Spleen (tissue), 11 donors: Measurements from ENCODE around the gene C2orf49. TPM values are rescaled to one million over a fixed set of nuclear protein-coding genes. Genes with fewer than 3 reads are reported as not detected.

Source experiments
- DNase-seq: peaks from one replicate; pipeline ENCODE4 v3.0.0-alpha.2; 2020
- H3K27ac ChIP-seq, 8 donors: fragments of 200-600 bp; sonication (generic) in 7 of 8; 1 replicate in 4 of 8; 2 replicates in 4 of 8; pipeline versions ENCODE4 v1.5.0 to v1.8.0; 2016 to 2021; ENCODE audit warnings: inconsistent platforms in 4 of 8, mild to moderate bottlenecking in 4 of 8, moderate library complexity in 1 of 8
- H3K27me3 ChIP-seq, 7 donors: fragments of 200-600 bp; sonication (generic) in 6 of 7; replicated peaks in 1 of 7; 1 replicate in 4 of 7; 2 replicates in 3 of 7; pipeline versions ENCODE4 v1.5.0 to v1.8.0; 2016 to 2021; ENCODE audit warnings: inconsistent platforms in 3 of 7, mild to moderate bottlenecking in 1 of 7
- H3K36me3 ChIP-seq, 6 donors: fragments of 200-600 bp; sonication (generic) in 5 of 6; 1 replicate in 4 of 6; 2 replicates in 2 of 6; pipeline versions ENCODE4 v1.5.0 to v1.8.0; 2016 to 2021; ENCODE audit warnings: inconsistent platforms in 2 of 6
- H3K4me1 ChIP-seq, 6 donors: fragments of 200-600 bp; sonication (generic) in 5 of 6; 1 replicate in 3 of 6; 2 replicates in 3 of 6; pipeline versions ENCODE4 v1.5.0 to v1.8.0; 2016 to 2021; ENCODE audit warnings: inconsistent platforms in 3 of 6
- H3K4me3 ChIP-seq, 8 donors: fragments of 200-600 bp; sonication (generic) in 7 of 8; 1 replicate in 4 of 8; 2 replicates in 4 of 8; pipeline versions ENCODE4 v1.5.0 to v1.8.0; 2016 to 2021; ENCODE audit warnings: inconsistent platforms in 4 of 8, mild to moderate bottlenecking in 4 of 8, moderate library complexity in 2 of 8
- H3K9me3 ChIP-seq, 8 donors: fragments of 200-600 bp; sonication (generic) in 7 of 8; 1 replicate in 4 of 8; 2 replicates in 4 of 8; pipeline versions ENCODE4 v1.5.0 to v1.8.0; 2016 to 2021; ENCODE audit warnings: inconsistent platforms in 4 of 8
- CTCF ChIP-seq, 11 experiments: fragments of 200-600 bp in 7 of 11; fragments of 450-650 bp in 4 of 11; sonication (generic) in 4 of 11; IDR thresholded peaks in 8 of 11; conservative IDR thresholded peaks in 3 of 11; 1 replicate in 7 of 11; 2 replicates in 4 of 11; pipeline versions ENCODE4 v1.4.0 to v1.8.0; 2016 to 2021; ENCODE audit warnings: antibody characterized with exemption in 11 of 11, inconsistent platforms in 4 of 11, mild to moderate bottlenecking in 1 of 11
- POLR2A ChIP-seq, 3 donors: fragments of 450-650 bp; IDR thresholded peaks; one replicate each; pipeline ENCODE4 v1.5.1; 2017; ENCODE audit warnings: antibody characterized with exemption in 3 of 3, mild to moderate bottlenecking in 1 of 3
- POLR2AphosphoS5 ChIP-seq, 3 donors: sonication (generic); formaldehyde crosslinking; IDR thresholded peaks; one replicate each; pipeline ENCODE4 v1.5.1; 2017; ENCODE audit warnings: antibody characterized with exemption in 3 of 3
- WGBS, 5 donors: extraction: QIAGEN DNeasy Blood & Tissue Kit in 3 of 5; methylation state at CpG; one replicate each; pipeline versions ENCODE4 v1.1.5 to v1.1.7; 2013 to 2018; 5-methylcytosine and 5-hydroxymethylcytosine counted together
- intact Hi-C: fragments of 100-400 bp; cut with DNase I; formaldehyde crosslinking; loops from one replicate; pipeline ENCODE4 v1.15.0; 2023; ENCODE audit warnings: low total_unique reads
- polyA plus RNA-seq, 3 donors: library from polyadenylated mRNA; stranded (reverse); fragments of 200-250 nt; gene quantifications; one replicate each; pipeline ENCODE4 v1.2.1, GENCODE V29; 2013
- total RNA-seq, 7 donors: library from RNA; depleted of rRNA in 3 of 7; stranded (reverse); fragments of >200 nt in 3 of 7; fragmentation: NEBNext Ultra II Directional in 4 of 7; extraction: Animal tissue kit (Norgen Biotek cat#: 25700) in 4 of 7; gene quantifications; one replicate each; pipeline versions ENCODE4 v1.1.0 to v1.2.1, GENCODE V29; 2016 to 2021
- donor health status: healthy with polysubstance abuse.
- donor health status: DM: no; HTN: no; CAD: no; lungs with moderate emphysema.
- donor health status: DM: no; HTN: no; CAD: no.
- donor health status: Bipolar disorder and iron deficiency.
- donor health status: healthy.
- donor health status: DM: no; HTN: no; CAD: no.
- donor health status: DM: yes; HTN: yes; CAD: no.

C2orf49 gene
- total and polyA plus RNA-seq, 10 donors: 4.3 to 33.7 (median 17.2) TPM

- Histone ChIP-seq H3K27me3 (no peaks in the 10 kb centered on the region), H3K9me3 (peaks cover 0 to 4% (median 0%) of the 10 kb centered on the region in 8 donors), H3K27ac (peak overlapping the region in 1 of 8 donors; percentile 15), H3K4me3 (no peak overlapping the region), H3K4me1 (peaks cover 0 to 35% (median 12%) of the 10 kb centered on the region in 6 donors), H3K36me3 (peaks cover 5 to 53% (median 20%) of the 10 kb centered on the region in 6 donors)
- TF ChIP-seq CTCF (IDR thresholded peaks at IDR 0.05 in 8 of 11, conservative IDR thresholded peaks at IDR 0.05 in 3 of 11) (no peak), POLR2AphosphoS5 (IDR thresholded peaks at IDR 0.05) (no peak), POLR2A (IDR thresholded peaks at IDR 0.05) (no peak)
- intact Hi-C loops: no loop called here
- no peak for DNase-seq
- 90 to 95% (median 93%) methylated on average over 15 of the region's 15 CpGs for WGBS, 5 donors
Observed at GRCh38 chr2:105308382-105309146, 28.8 kb upstream of the C2orf49 start.

DNA sequence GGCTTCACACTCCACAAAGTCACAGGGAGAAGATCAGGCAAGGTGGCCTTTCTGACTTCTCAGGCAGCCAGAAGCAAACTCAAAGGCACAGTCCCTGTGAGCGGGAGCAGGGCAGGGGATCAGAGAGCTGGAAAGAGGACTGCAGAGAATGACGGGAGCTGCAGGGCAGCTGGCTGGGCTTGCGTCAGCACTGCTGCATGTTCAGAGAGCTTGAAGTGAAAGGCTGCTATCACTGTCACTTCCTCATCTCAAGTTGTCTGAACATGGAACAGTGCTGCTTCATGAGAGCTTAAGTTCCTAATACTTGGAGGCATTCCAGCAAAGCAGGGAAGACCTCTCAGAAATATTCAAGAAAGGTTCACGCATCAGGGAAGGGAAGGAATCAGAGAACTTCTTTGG is 28.2 kb upstream of the C2orf49 start:
- TF ChIP-seq POLR2A (IDR thresholded peaks at IDR 0.05) (no peak), POLR2AphosphoS5 (IDR thresholded peaks at IDR 0.05) (peak in 1 of 3 donors; percentile 32), CTCF (IDR thresholded peaks at IDR 0.05 in 8 of 11, conservative IDR thresholded peaks at IDR 0.05 in 3 of 11) (no peak)
- H3K27ac ChIP-seq: peak overlapping the region in 1 of 8 donors; percentile 15
- peaks cover 0 to 4% (median 0%) of the 10 kb centered on the region in 8 donors for H3K9me3 ChIP-seq
- intact Hi-C loops: no loop called here
- H3K27me3 ChIP-seq: no peaks in the 10 kb centered on the region
- H3K4me1 ChIP-seq: peaks cover 0 to 37% (median 14%) of the 10 kb centered on the region in 6 donors
- WGBS, 5 donors: 49 to 63% (median 60%) methylated on average over 4 of the region's 4 CpGs
- no peak overlapping the region for H3K4me3 ChIP-seq
- peaks cover 5 to 51% (median 20%) of the 10 kb centered on the region in 6 donors for H3K36me3 ChIP-seq
- DNase-seq: no peak

DNA sequence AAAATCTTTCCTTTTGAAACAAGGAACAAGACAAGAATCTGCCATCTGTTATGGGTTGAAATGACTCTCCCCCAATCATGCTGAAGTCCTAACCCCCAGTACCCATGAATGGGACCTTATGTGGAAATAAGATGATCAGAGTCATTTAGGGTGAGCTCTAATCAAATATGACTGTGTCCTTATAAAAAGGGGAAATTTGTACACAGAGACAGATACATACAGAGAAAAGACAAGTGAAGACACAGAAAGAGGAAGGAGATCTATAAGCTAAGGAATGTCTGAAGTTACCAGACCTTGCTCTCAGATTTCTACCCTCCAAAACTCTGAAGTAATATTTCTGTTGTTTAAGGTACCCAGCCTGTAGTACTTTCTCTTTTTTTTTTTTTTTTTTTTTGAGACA is 23.5 kb upstream of the C2orf49 start:
- peaks cover 0 to 41% (median 15%) of the 10 kb centered on the region in 6 donors for H3K4me1 ChIP-seq
- no peak for DNase-seq
- H3K9me3 ChIP-seq: peaks cover 0 to 4% (median 0%) of the 10 kb centered on the region in 8 donors
- no peaks in the 10 kb centered on the region for H3K27me3 ChIP-seq
- H3K27ac ChIP-seq: no peak overlapping the region
- H3K36me3 ChIP-seq: peaks cover 0 to 7% (median 0%) of the 10 kb centered on the region in 6 donors
- TF ChIP-seq POLR2AphosphoS5 (IDR thresholded peaks at IDR 0.05): no peak
- no peak for TF ChIP-seq POLR2A (IDR thresholded peaks at IDR 0.05)
- TF ChIP-seq CTCF (IDR thresholded peaks at IDR 0.05 in 8 of 11, conservative IDR thresholded peaks at IDR 0.05 in 3 of 11): no peak
- no peak overlapping the region for H3K4me3 ChIP-seq
- intact Hi-C loops: no loop called here

DNA sequence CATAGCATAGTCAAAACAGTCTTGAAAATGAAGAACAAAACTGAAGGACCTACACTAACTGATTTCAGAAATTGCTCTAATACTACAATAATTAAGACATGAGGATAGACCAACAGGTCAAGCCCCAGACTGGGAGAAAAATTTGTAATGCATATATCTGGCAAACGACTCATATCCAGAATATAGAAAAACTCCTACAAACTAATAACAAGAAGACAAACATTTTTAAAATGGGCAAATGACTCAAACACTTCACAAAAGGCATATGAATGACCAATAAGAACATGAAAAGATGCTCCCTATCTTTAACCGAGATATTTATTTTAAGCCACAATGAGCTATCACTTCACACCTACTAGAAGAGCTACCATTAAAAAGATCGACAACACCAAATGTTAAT is 22.0 kb upstream of the C2orf49 start:
- H3K4me1 ChIP-seq: peaks cover 0 to 37% (median 8%) of the 10 kb centered on the region in 6 donors

More for the DNA sequence above, 22.0 kb upstream of the C2orf49 start:
- TF ChIP-seq CTCF (IDR thresholded peaks at IDR 0.05 in 8 of 11, conservative IDR thresholded peaks at IDR 0.05 in 3 of 11) (no peak), POLR2AphosphoS5 (IDR thresholded peaks at IDR 0.05) (no peak), POLR2A (IDR thresholded peaks at IDR 0.05) (no peak)
- Histone ChIP-seq H3K9me3 (no peaks in the 10 kb centered on the region), H3K27me3 (no peaks in the 10 kb centered on the region), H3K4me3 (no peak overlapping the region), H3K36me3 (no peaks in the 10 kb centered on the region), H3K27ac (no peak overlapping the region)
- DNase-seq: no peak
- intact Hi-C loops: no loop called here
- 63 to 77% (median 67%) methylated on average over 3 of the region's 3 CpGs for WGBS, 5 donors
